RCC 7860 (cell line): ENCODE data around the gene NALCN.

Experiments used
- DNase-seq: peaks from one replicate; pipeline ENCODE4 v3.0.0-alpha.2; 2015; ENCODE audit warnings: low spot score
- FAIRE-seq: peaks from 2 replicates; lab custom pipeline; 2012; peaks lifted over from hg19 to GRCh38; lab: Jason Lieb, UNC

NALCN gene

GRCh38 chr13:101144808-101145419 lies 271.4 kb downstream of the NALCN start:
- FAIRE-seq, result peak; percentile 79
- peak; percentile 28 for DNase-seq

DNA sequence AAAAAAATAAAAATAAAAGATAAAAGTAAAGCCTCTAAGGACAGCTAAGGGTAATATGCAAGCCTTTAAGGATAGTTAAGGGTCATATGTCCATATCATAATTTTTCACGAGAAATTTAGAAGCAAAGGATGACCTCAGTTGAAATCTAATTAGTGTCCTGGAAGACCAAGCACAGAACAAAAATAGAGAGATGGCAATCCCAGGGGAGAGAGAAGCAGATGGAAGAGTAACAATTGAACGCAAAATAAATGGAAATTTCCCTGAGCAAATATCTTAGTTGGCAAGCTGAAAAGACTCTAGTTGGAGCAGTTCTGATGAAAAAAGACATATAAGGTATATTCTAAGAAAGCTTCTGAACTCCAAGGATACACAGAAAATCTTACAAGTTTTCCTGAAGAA lies 275.4 kb downstream of the NALCN start:
- FAIRE-seq (no peak), DNase-seq (no peak)

GRCh38 chr13:101140087-101140770 lies 276.1 kb downstream of the NALCN start:
- DNase-seq (no peak), FAIRE-seq (no peak)

GRCh38 chr13:101139081-101139480 lies 277.2 kb downstream of the NALCN start:
- DNase-seq, result no peak
- FAIRE-seq, result no peak

- DNase-seq (peak; percentile 17), FAIRE-seq (no peak)
Measured at GRCh38 chr13:101127741-101128353, 288.5 kb downstream of the NALCN start.

DNA sequence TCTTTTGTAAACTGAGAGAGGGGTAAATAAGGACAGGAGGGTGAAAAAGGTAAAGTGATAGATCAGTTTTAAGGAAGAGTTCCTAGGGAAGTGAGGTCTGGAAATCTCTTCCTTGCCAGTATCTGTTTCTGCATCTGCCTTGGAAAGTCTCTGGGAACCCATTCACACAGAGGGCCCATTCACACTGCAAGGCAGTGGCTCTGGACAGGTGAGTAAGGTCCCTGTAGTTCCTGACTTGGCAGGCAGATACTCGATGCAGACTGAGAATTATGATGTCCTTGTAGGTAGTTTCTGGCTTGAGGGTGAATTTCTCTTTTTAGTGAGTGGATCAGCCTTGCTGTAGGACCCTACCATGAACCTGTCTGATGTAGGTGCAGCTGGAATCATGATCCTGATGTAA lies 293.3 kb downstream of the NALCN start:
- no peak for DNase-seq
- FAIRE-seq, result no peak

GRCh38 chr13:101121608-101122007 lies 294.7 kb downstream of the NALCN start:
- DNase-seq, result no peak

DNA sequence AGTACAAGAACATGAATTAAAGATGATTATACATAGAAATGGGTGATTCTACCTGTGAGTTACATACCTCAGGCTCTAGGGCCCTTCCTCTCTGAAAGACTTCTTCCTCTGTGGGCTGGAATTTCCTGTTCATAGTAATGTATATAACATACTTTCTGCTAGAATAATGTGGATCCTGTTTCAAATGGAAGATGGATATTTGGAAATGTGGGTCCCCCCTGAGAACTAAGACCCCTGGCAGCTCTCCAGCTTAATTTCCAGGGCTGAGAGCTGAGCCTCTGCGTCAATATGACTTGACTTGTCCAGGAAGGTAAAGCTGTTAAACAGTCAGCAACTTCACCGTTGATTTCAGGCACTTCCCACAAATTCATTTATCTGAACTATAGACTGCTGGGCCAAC lies 296.3 kb downstream of the NALCN start:
- FAIRE-seq (no peak), DNase-seq (no peak)

More at GRCh38 chr13:101121608-101122007, 294.7 kb downstream of the NALCN start:
- FAIRE-seq, result no peak

- DNase-seq, result no peak
- no peak for FAIRE-seq
Measured at GRCh38 chr13:101116826-101117225, 299.5 kb downstream of the NALCN start.

- DNase-seq, result no peak
- FAIRE-seq, result no peak
Measured at GRCh38 chr13:101116341-101116740, 300.0 kb downstream of the NALCN start.

DNA sequence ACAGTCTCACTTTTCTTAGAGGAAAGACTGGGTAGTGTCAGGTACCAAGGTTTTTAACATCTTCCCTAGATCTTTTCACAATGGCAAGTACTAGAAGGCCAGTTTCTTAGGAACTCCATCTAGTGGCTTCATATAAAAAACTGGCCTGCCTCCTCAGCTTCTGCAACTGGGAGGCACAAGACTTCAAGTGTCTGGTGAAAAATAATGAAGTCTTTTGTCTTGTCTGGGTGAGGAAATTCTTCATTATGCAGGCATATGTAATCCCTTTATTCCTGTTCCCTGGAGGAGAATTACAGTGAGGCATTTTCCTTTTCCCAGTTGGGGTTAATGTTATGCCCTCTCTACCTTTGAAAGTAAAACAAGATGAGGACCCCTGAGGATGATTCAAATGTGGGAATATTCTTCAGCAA lies 300.5 kb downstream of the NALCN start:
- DNase-seq (no peak), FAIRE-seq (no peak)

- DNase-seq, result no peak
- FAIRE-seq, result no peak
Measured at GRCh38 chr13:101111894-101112293, 304.4 kb downstream of the NALCN start.

GRCh38 chr13:101109005-101109404 lies 307.3 kb downstream of the NALCN start:
- DNase-seq, result no peak
- no peak for FAIRE-seq

DNA sequence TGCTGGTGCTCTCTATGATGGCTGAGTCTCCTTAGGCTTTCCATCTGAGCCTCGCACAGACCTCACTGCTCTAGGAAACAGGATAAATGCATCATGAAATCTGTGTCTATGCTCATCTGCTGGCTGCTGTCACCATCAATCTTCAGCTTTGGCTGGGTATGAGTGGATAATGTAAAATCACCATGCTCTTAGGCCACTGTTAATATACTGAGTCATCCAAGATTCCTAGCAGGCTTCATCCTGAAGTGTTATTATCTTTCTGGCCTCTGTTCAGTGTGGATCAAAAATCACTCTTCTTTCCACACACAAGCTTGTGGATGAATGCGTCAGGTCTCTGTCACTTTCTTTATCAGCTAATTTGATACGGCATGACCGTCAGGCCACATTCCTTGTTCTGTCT lies 317.4 kb downstream of the NALCN start:
- FAIRE-seq, result no peak

GRCh38 chr13:101092985-101093384 lies 323.3 kb downstream of the NALCN start:
- no peak for FAIRE-seq
- DNase-seq, result no peak

More for the DNA sequence above, 317.4 kb downstream of the NALCN start:
- no peak for DNase-seq

- no peak for DNase-seq
- FAIRE-seq, result no peak
Measured at GRCh38 chr13:101090287-101090686, 326.0 kb downstream of the NALCN start.

DNA sequence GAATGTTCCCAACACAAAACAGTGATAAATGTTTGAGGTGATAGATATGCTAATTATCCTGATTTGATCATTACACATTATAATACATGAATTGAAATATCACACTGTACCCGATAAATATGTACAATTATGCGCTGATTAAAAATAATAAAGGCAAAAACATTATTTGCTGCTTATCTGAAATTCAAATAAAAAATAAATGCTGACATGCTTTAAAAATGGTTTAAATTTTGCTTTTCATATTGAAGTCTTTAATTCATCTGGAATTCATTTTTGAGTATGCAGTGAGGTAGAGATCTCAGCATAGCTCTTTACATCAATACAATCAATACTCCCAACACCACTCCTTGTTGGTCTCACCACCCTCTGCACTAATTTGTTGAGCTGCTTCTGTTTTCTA lies 330.8 kb downstream of the NALCN start:
- DNase-seq (no peak), FAIRE-seq (no peak)

DNA sequence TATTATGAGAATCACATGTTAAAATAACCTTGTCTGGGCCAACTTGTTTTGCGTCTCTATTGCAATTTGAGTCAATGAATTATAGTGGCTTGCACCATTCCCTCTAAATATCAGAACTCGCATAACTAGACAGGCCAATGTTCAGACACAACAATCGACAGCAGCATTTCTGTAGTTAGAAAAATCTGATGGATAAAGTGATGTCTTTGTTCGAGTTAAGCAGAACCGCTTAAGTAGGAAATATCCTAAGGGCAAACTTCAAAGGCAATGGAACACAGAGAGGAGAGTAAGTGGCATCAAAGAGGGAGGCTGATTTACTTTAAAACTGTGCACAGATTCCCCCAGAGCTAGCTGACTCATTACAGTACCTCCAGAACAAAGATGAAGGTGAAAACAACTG lies 333.9 kb downstream of the NALCN start:
- DNase-seq, result no peak
- FAIRE-seq, result no peak

- FAIRE-seq, result peak; percentile 96
- DNase-seq, result no peak
Measured at GRCh38 chr13:101080616-101081015, 335.7 kb downstream of the NALCN start.

- no peak for FAIRE-seq
- DNase-seq, result no peak
Measured at GRCh38 chr13:101065329-101065728, 351.0 kb downstream of the NALCN start.

- FAIRE-seq, result no peak
- DNase-seq, result no peak
Measured at GRCh38 chr13:101059793-101060192, 356.5 kb downstream of the NALCN start.

DNA sequence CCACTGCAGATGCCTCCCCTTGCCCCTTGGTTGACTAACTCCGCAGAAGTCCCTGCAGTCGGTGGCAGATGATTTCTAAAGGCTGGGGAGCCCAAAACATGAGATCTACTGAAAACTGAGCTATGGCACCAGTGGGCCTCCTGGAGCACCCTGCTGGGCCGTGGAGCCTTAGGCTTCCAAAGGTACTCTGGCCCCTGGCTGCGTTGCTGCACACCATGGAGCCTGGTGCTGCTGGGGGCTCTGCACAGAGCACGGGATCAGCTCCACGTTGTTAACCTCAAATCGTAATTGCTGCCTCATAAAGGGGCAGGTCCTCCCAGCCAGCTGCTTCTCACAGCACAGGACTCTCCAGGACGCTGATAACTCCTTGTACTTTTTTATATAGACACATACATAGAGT lies 357.5 kb downstream of the NALCN start:
- no peak for FAIRE-seq
- no peak for DNase-seq
